ENCODE measurements around the gene RHOD. TPM values are rescaled to one million over a fixed set of nuclear protein-coding genes. Genes with fewer than 3 reads are reported as not detected.

The RHOD gene
- total and polyA plus RNA-seq, 10 donors = 1.3 to 6.4 (median 2.7) TPM

- Histone ChIP-seq H3K27ac (no peak overlapping the region), H3K9me3 (no peaks in the 10 kb centered on the region), H3K36me3 (no peaks in the 10 kb centered on the region), H3K4me3 (no peak overlapping the region), H3K4me1 (peaks cover 8 to 33% (median 25%) of the 10 kb centered on the region in 6 donors), H3K27me3 (replicated peaks in 1 of 7) (peaks cover 0 to 57% (median 13%) of the 10 kb centered on the region in 7 donors)
- intact Hi-C loops (cut with DNase I; ENCODE audit: low total_unique reads) = no loop called here
- DNase-seq = no peak
- 74 to 91% (median 82%) methylated on average over 4 of the region's 4 CpGs for WGBS, 5 donors
- TF ChIP-seq POLR2A (IDR thresholded peaks at IDR 0.05) (no peak), POLR2AphosphoS5 (IDR thresholded peaks at IDR 0.05) (no peak)
These were observed 4.6 kb upstream of the RHOD start for GRCh38 chr11:67051945-67052488.

- TF ChIP-seq POLR2AphosphoS5 (IDR thresholded peaks at IDR 0.05) = no peak
- TF ChIP-seq POLR2A (IDR thresholded peaks at IDR 0.05) = no peak
- no peak for TF ChIP-seq CTCF (IDR thresholded peaks at IDR 0.05 in 8 of 11, conservative IDR thresholded peaks at IDR 0.05 in 3 of 11)
- Histone ChIP-seq H3K27ac (no peak overlapping the region), H3K4me3 (no peak overlapping the region), H3K4me1 (peaks cover 8 to 40% (median 28%) of the 10 kb centered on the region in 6 donors), H3K36me3 (no peaks in the 10 kb centered on the region), H3K27me3 (replicated peaks in 1 of 7) (peaks cover 0 to 65% (median 13%) of the 10 kb centered on the region in 7 donors), H3K9me3 (no peaks in the 10 kb centered on the region)
- intact Hi-C loops (cut with DNase I; ENCODE audit: low total_unique reads) = no loop called here
- 86 to 93% (median 89%) methylated on average over 5 of the region's 5 CpGs for WGBS, 5 donors
- no peak for DNase-seq
These were observed 3.8 kb upstream of the RHOD start for GRCh38 chr11:67052891-67053290.

GRCh38 chr11:67053896-67054329 lies 2.7 kb upstream of the RHOD start:
- no peak overlapping the region for H3K4me3 ChIP-seq
- H3K27me3 ChIP-seq (replicated peaks in 1 of 7) = peaks cover 0 to 65% (median 13%) of the 10 kb centered on the region in 7 donors
- 23 to 40% (median 32%) methylated on average over 7 of the region's 7 CpGs for WGBS, 5 donors
- peaks cover 8 to 40% (median 28%) of the 10 kb centered on the region in 6 donors for H3K4me1 ChIP-seq
- TF ChIP-seq CTCF (IDR thresholded peaks at IDR 0.05 in 8 of 11, conservative IDR thresholded peaks at IDR 0.05 in 3 of 11) (peak in 9 of 11 experiments; percentile 27 to 67 (median 48)), POLR2AphosphoS5 (IDR thresholded peaks at IDR 0.05) (no peak)
- no peaks in the 10 kb centered on the region for H3K9me3 ChIP-seq
- DNase-seq = no peak
- no peaks in the 10 kb centered on the region for H3K36me3 ChIP-seq
- intact Hi-C loops (cut with DNase I; ENCODE audit: low total_unique reads) = no loop called here
- H3K27ac ChIP-seq = no peak overlapping the region

GRCh38 chr11:67054346-67054835 lies 2.3 kb upstream of the RHOD start:
- no peaks in the 10 kb centered on the region for H3K36me3 ChIP-seq
- peaks cover 0 to 65% (median 13%) of the 10 kb centered on the region in 7 donors for H3K27me3 ChIP-seq (replicated peaks in 1 of 7)
- H3K4me3 ChIP-seq = no peak overlapping the region
- no peak for TF ChIP-seq CTCF (IDR thresholded peaks at IDR 0.05 in 8 of 11, conservative IDR thresholded peaks at IDR 0.05 in 3 of 11)
- TF ChIP-seq POLR2A (IDR thresholded peaks at IDR 0.05) = no peak
- no peak for TF ChIP-seq POLR2AphosphoS5 (IDR thresholded peaks at IDR 0.05)
- no peak for DNase-seq
- WGBS, 5 donors = 62 to 76% (median 72%) methylated on average over 9 of the region's 9 CpGs
- intact Hi-C loops (cut with DNase I; ENCODE audit: low total_unique reads) = no loop called here
- H3K9me3 ChIP-seq = no peaks in the 10 kb centered on the region
- H3K27ac ChIP-seq = no peak overlapping the region
- H3K4me1 ChIP-seq = peaks cover 8 to 40% (median 28%) of the 10 kb centered on the region in 6 donors

All from spleen (tissue), 11 donors.